Liver (tissue), 9 donors: ENCODE measurements around the gene NFIA. TPM values are rescaled to one million over a fixed set of nuclear protein-coding genes. Genes with fewer than 3 reads are reported as not detected.

Source experiments
- DNase-seq: peaks from one replicate; pipeline ENCODE4 v3.0.0-alpha.2; 2017; ENCODE audit warnings: low spot score
- H3K27ac ChIP-seq, 2 donors: one replicate each; pipeline ENCODE4 v1.7.0; 2013; ENCODE audit warnings: inconsistent platforms in 2 of 2, low read length in 2 of 2, control low read depth in 1 of 2, low read depth in 1 of 2, mild to moderate bottlenecking in 1 of 2
- H3K27me3 ChIP-seq, 4 donors: one replicate each; pipeline versions ENCODE4 v1.6.1 to v1.7.0; 2013; ENCODE audit warnings: low read length in 3 of 4, inconsistent platforms in 1 of 4, mild to moderate bottlenecking in 1 of 4, moderate library complexity in 1 of 4; ENCODE audit not compliant: control insufficient read depth in 4 of 4, insufficient read depth in 4 of 4
- H3K36me3 ChIP-seq, 4 donors: one replicate each; pipeline versions ENCODE4 v1.6.1 to v1.7.0; 2013; ENCODE audit warnings: low read length in 3 of 4, mild to moderate bottlenecking in 3 of 4, low read depth in 1 of 4, moderate library complexity in 1 of 4; ENCODE audit not compliant: control insufficient read depth in 4 of 4, insufficient read depth in 3 of 4
- H3K4me1 ChIP-seq, 4 donors: one replicate each; pipeline versions ENCODE4 v1.6.1 to v1.7.0; 2013; ENCODE audit warnings: low read length in 3 of 4, mild to moderate bottlenecking in 3 of 4, moderate library complexity in 1 of 4; ENCODE audit not compliant: control insufficient read depth in 4 of 4, insufficient read depth in 4 of 4
- H3K4me3 ChIP-seq, 3 donors: one replicate each; pipeline versions ENCODE4 v1.6.1 to v1.7.0; 2013; ENCODE audit warnings: low read length in 3 of 3, control low read depth in 1 of 3, low read depth in 1 of 3, mild to moderate bottlenecking in 1 of 3
- H3K9ac ChIP-seq, 2 donors: one replicate each; pipeline ENCODE4 v1.7.0; 2013; ENCODE audit warnings: low read length in 2 of 2, mild to moderate bottlenecking in 2 of 2, moderate library complexity in 2 of 2, control low read depth in 1 of 2, low read depth in 1 of 2
- H3K9me3 ChIP-seq, 4 donors: one replicate each; pipeline versions ENCODE4 v1.6.1 to v1.7.0; 2013; ENCODE audit warnings: low read length in 3 of 4; ENCODE audit not compliant: control insufficient read depth in 4 of 4
- ATF3 ChIP-seq: IDR thresholded peaks from 2 replicates; pipeline ENCODE4 v1.6.1; 2016; ENCODE audit warnings: antibody characterized with exemption
- CTCF ChIP-seq: fragments of 150-350 bp; IDR thresholded peaks from 2 replicates; pipeline ENCODE4 v1.5.1; 2017; ENCODE audit warnings: improper control_type of control experiment, low read depth, low read length; ENCODE audit not compliant: missing input control
- FOXA1 ChIP-seq: IDR thresholded peaks from 2 replicates; pipeline ENCODE4 v1.6.1; 2016; ENCODE audit warnings: antibody characterized with exemption
- FOXA2 ChIP-seq: IDR thresholded peaks from 2 replicates; pipeline ENCODE4 v1.6.1; 2016; ENCODE audit warnings: antibody characterized with exemption
- GABPA ChIP-seq, 2 donors: IDR thresholded peaks in 1 of 2; conservative IDR thresholded peaks in 1 of 2; 2 replicates each; pipeline ENCODE4 v1.6.1; 2016; ENCODE audit warnings: antibody characterized with exemption in 2 of 2, mild to moderate bottlenecking in 1 of 2, moderate library complexity in 1 of 2
- HNF4A ChIP-seq, 2 donors: conservative IDR thresholded peaks; 2 replicates each; pipeline ENCODE4 v1.6.1; 2016; ENCODE audit warnings: antibody characterized with exemption in 2 of 2, mild to moderate bottlenecking in 2 of 2
- HNF4G ChIP-seq: IDR thresholded peaks from 2 replicates; pipeline ENCODE4 v1.6.1; 2016; ENCODE audit warnings: antibody characterized with exemption
- JUND ChIP-seq, 2 donors: IDR thresholded peaks; 2 replicates each; pipeline ENCODE4 v1.6.1; 2016; ENCODE audit warnings: antibody characterized with exemption in 2 of 2
- MAX ChIP-seq: IDR thresholded peaks from 2 replicates; pipeline ENCODE4 v1.6.1; 2016; ENCODE audit warnings: antibody characterized with exemption
- NR2F2 ChIP-seq: IDR thresholded peaks from 2 replicates; pipeline ENCODE4 v1.6.1; 2016; ENCODE audit warnings: antibody characterized with exemption
- RAD21 ChIP-seq, 2 donors: IDR thresholded peaks; 2 replicates each; pipeline ENCODE4 v1.6.1; 2016; ENCODE audit warnings: antibody characterized with exemption in 2 of 2, mild to moderate bottlenecking in 2 of 2
- RXRA ChIP-seq, 2 donors: IDR thresholded peaks; 2 replicates each; pipeline ENCODE4 v1.6.1; 2017 to 2018; ENCODE audit warnings: antibody characterized with exemption in 2 of 2, mild to moderate bottlenecking in 1 of 2
- SP1 ChIP-seq: IDR thresholded peaks from 2 replicates; pipeline ENCODE4 v1.6.1; 2018; ENCODE audit warnings: antibody characterized with exemption, mild to moderate bottlenecking
- TAF1 ChIP-seq: conservative IDR thresholded peaks from 2 replicates; pipeline ENCODE4 v1.6.1; 2016; ENCODE audit warnings: antibody characterized with exemption, mild to moderate bottlenecking
- YY1 ChIP-seq: IDR thresholded peaks from 2 replicates; pipeline ENCODE4 v1.6.1; 2016; ENCODE audit warnings: antibody characterized with exemption, mild to moderate bottlenecking
- ZBTB33 ChIP-seq: IDR thresholded peaks from 2 replicates; pipeline ENCODE4 v1.6.1; 2016; ENCODE audit warnings: antibody characterized with exemption
- WGBS: extraction: QIAGEN DNeasy Blood & Tissue Kit; methylation state at CpG from one replicate; pipeline ENCODE4 v1.1.7; 2013; 5-methylcytosine and 5-hydroxymethylcytosine counted together
- polyA plus RNA-seq, 2 donors: library from polyadenylated mRNA; stranded (reverse) in 1 of 2; unstranded in 1 of 2; fragments of 200-250 nt in 1 of 2; fragments of >200 nt in 1 of 2; fragmentation: Nextera tagmentation in 1 of 2; extraction: Ambion mirVana in 1 of 2; gene quantifications; one replicate each; pipeline versions ENCODE4 v1.2.1 to v1.2.3, GENCODE V29; 2013 to 2015
- total RNA-seq, 2 donors: library from RNA; depleted of rRNA; stranded (reverse); fragments of >200 nt; gene quantifications; one replicate each; pipeline ENCODE4 v1.2.3, GENCODE V29; 2014
- donor health status: healthy.
- donor health status: healthy.
- donor health status: healthy.
- donor health status: healthy.
- donor health status: healthy.

The NFIA gene
- total and polyA plus RNA-seq, 4 donors: 6.8 to 53.7 (median 22.2) TPM

- no peak overlapping the region for H3K4me3 ChIP-seq
- H3K36me3 ChIP-seq: no peaks in the 10 kb centered on the region
- no peak for DNase-seq
- no peak overlapping the region for H3K9ac ChIP-seq
- TF ChIP-seq SP1 (peak; percentile 18), RAD21 (IDR thresholded peaks at IDR 0.05) (peak in 1 of 2 donors; percentile 23), JUND (IDR thresholded peaks at IDR 0.05) (no peak), FOXA2 (no peak), CTCF (no peak), YY1 (no peak), NR2F2 (peak; percentile 86)
- H3K9me3 ChIP-seq: no peaks in the 10 kb centered on the region
- no peaks in the 10 kb centered on the region for H3K4me1 ChIP-seq
- H3K27me3 ChIP-seq: no peaks in the 10 kb centered on the region
- 95% methylated on average over 1 of the region's 1 CpG for WGBS
- no peak overlapping the region for H3K27ac ChIP-seq
These were observed 387.0 kb downstream of the NFIA start for GRCh38 chr1:61469365-61469764.

GRCh38 chr1:61472876-61473275, 390.5 kb downstream of the NFIA start:
- no peak overlapping the region for H3K4me3 ChIP-seq
- no peak overlapping the region for H3K27ac ChIP-seq
- no peak overlapping the region for H3K9ac ChIP-seq
- WGBS: 54% methylated on average over 3 of the region's 3 CpGs
- no peaks in the 10 kb centered on the region for H3K4me1 ChIP-seq
- DNase-seq: no peak
- H3K27me3 ChIP-seq: no peaks in the 10 kb centered on the region
- TF ChIP-seq ATF3 (no peak), JUND (IDR thresholded peaks at IDR 0.05) (no peak), TAF1 (no peak), RAD21 (IDR thresholded peaks at IDR 0.05) (no peak), HNF4A (conservative IDR thresholded peaks at IDR 0.05) (no peak), GABPA (IDR thresholded peaks at IDR 0.05 in 1 of 2, conservative IDR thresholded peaks at IDR 0.05 in 1 of 2) (no peak), RXRA (IDR thresholded peaks at IDR 0.05) (no peak)
- no peaks in the 10 kb centered on the region for H3K36me3 ChIP-seq
- H3K9me3 ChIP-seq: no peaks in the 10 kb centered on the region

GRCh38 chr1:61474269-61474817, 392.0 kb downstream of the NFIA start:
- Histone ChIP-seq H3K9me3 (no peaks in the 10 kb centered on the region), H3K4me1 (no peaks in the 10 kb centered on the region), H3K9ac (no peak overlapping the region), H3K4me3 (no peak overlapping the region), H3K36me3 (no peaks in the 10 kb centered on the region), H3K27ac (no peak overlapping the region), H3K27me3 (no peaks in the 10 kb centered on the region)
- WGBS: 76% methylated on average over 4 of the region's 4 CpGs
- no peak for TF ChIP-seq SP1
- no peak for TF ChIP-seq MAX
- TF ChIP-seq YY1: no peak
- TF ChIP-seq JUND (IDR thresholded peaks at IDR 0.05): no peak
- TF ChIP-seq HNF4G: no peak
- no peak for TF ChIP-seq RXRA (IDR thresholded peaks at IDR 0.05)
- TF ChIP-seq ATF3: no peak
- TF ChIP-seq ZBTB33: no peak
- TF ChIP-seq HNF4A (conservative IDR thresholded peaks at IDR 0.05): no peak
- no peak for TF ChIP-seq CTCF
- TF ChIP-seq NR2F2: no peak
- no peak for TF ChIP-seq GABPA (IDR thresholded peaks at IDR 0.05 in 1 of 2, conservative IDR thresholded peaks at IDR 0.05 in 1 of 2)
- TF ChIP-seq FOXA1: no peak
- no peak for TF ChIP-seq FOXA2
- no peak for TF ChIP-seq TAF1
- no peak for DNase-seq
